Activated T-cell treated with anti-CD3 and anti-CD28 coated beads for 24 hours (primary cell): ENCODE data around the gene SLC22A6.

ENCODE experiments used
- DNase-seq: peaks from one replicate; pipeline ENCODE4 v3.0.0-alpha.2; 2020; ENCODE audit warnings: low read depth

The SLC22A6 gene

GRCh38 chr11:62931499-62932278, 53.1 kb downstream of the SLC22A6 start:
- no peak for DNase-seq

DNA sequence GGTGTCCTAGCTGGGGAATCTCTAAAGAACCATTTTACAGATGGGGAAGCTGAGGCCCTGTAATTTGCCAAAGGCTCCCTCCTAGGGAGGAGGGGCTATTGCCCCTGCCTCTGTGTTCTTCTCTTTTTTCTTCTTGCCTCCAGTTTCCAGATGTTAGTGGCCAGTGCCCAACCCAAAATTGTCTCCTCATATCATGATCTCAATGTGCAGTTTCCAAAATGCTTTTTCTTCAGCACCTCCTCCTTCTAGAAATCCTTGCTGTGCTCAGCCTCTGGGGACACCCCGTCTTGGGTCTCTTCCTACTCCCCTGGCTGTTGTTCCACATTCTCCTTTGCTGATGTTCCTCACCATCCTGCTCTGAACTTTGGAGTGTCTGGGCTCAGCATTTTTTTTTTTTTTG, 54.1 kb downstream of the SLC22A6 start:
- DNase-seq, result no peak

DNA sequence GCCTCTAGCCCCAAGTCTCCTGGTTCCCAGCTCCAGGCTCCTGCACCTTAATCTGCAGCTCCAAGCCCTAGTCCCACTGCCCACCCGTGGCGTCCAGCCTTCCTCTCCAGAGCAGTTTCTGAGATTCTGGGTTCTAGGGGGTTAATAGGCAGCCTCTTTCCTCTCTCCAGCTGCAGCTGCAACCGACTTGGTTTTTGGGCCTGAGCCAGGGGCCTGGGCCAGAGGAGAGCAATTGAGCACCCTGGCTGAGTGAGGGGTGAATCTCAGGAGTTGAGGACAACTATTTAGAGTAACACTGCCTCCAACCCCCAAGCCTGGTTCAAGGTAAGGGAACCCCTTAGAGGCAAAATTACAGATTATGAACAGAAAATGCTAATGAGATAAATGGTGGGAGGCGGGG, 54.6 kb downstream of the SLC22A6 start:
- DNase-seq, result no peak

DNA sequence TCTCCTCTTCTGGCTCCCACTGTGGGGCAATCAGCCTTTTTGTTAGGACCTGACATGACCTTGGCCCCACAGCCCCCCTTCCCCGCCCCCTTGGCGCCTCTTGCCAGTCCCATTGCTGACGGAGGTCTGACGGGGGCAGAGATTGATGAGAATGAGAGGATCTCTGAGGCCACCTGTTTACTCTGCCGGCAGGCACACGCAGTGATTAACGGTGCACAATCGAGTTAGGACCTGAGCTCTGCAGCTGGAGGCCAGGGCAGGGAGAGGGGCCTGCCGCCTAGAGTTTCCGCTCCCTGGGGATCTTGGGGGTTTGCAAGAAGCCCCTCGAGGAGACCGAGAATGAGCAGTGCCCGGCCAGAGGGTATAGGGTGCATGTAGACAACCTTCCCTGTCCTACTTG, 56.8 kb downstream of the SLC22A6 start:
- no peak for DNase-seq

- DNase-seq, result no peak
These were observed 57.9 kb downstream of the SLC22A6 start for GRCh38 chr11:62926680-62927455.
